Breast epithelium (tissue), 3 donors: ENCODE data around the gene HMSD.
A peak's percentile ranks its signal among the peaks of the same experiment; 100 is the strongest.

Experiments
- POLR2A ChIP-seq: fragments of 450-650 bp; IDR thresholded peaks from one replicate; pipeline ENCODE4 v1.6.1; 2016; ENCODE audit warnings: antibody characterized with exemption, mild to moderate bottlenecking, moderate library complexity
- POLR2AphosphoS5 ChIP-seq, 3 donors: sonication (generic); formaldehyde crosslinking; IDR thresholded peaks; one replicate each; pipeline ENCODE4 v1.6.1; 2017; ENCODE audit warnings: antibody characterized with exemption in 3 of 3
- TF ChIP-seq, protein P1 (sequence below), 3 donors: fragments of 450-650 bp; IDR thresholded peaks; one replicate each; pipeline ENCODE4 v1.5.1; 2016 to 2017; ENCODE audit warnings: antibody characterized with exemption in 3 of 3, mild to moderate bottlenecking in 3 of 3, moderate library complexity in 3 of 3

GRCh38 chr18:63936156-63936931 is 12.8 kb upstream of the HMSD start:
- TF ChIP-seq POLR2AphosphoS5 (IDR thresholded peaks at IDR 0.05): no peak
- TF ChIP-seq POLR2A: no peak
- TF ChIP-seq, protein P1, sequence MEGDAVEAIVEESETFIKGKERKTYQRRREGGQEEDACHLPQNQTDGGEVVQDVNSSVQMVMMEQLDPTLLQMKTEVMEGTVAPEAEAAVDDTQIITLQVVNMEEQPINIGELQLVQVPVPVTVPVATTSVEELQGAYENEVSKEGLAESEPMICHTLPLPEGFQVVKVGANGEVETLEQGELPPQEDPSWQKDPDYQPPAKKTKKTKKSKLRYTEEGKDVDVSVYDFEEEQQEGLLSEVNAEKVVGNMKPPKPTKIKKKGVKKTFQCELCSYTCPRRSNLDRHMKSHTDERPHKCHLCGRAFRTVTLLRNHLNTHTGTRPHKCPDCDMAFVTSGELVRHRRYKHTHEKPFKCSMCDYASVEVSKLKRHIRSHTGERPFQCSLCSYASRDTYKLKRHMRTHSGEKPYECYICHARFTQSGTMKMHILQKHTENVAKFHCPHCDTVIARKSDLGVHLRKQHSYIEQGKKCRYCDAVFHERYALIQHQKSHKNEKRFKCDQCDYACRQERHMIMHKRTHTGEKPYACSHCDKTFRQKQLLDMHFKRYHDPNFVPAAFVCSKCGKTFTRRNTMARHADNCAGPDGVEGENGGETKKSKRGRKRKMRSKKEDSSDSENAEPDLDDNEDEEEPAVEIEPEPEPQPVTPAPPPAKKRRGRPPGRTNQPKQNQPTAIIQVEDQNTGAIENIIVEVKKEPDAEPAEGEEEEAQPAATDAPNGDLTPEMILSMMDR (IDR thresholded peaks at IDR 0.05): peak; percentile 28 to 66 (median 60)
